ENCODE measurements around the gene TRIM13.
A peak's percentile ranks its signal among the peaks of the same experiment; 100 is the strongest.
"Not testable (repeated sequence)": the region's sequence is repeated elsewhere in the genome, so short reads cannot be mapped to it uniquely, and the experiment has no call there.

Gene TRIM13, protein sequence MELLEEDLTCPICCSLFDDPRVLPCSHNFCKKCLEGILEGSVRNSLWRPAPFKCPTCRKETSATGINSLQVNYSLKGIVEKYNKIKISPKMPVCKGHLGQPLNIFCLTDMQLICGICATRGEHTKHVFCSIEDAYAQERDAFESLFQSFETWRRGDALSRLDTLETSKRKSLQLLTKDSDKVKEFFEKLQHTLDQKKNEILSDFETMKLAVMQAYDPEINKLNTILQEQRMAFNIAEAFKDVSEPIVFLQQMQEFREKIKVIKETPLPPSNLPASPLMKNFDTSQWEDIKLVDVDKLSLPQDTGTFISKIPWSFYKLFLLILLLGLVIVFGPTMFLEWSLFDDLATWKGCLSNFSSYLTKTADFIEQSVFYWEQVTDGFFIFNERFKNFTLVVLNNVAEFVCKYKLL

DNA sequence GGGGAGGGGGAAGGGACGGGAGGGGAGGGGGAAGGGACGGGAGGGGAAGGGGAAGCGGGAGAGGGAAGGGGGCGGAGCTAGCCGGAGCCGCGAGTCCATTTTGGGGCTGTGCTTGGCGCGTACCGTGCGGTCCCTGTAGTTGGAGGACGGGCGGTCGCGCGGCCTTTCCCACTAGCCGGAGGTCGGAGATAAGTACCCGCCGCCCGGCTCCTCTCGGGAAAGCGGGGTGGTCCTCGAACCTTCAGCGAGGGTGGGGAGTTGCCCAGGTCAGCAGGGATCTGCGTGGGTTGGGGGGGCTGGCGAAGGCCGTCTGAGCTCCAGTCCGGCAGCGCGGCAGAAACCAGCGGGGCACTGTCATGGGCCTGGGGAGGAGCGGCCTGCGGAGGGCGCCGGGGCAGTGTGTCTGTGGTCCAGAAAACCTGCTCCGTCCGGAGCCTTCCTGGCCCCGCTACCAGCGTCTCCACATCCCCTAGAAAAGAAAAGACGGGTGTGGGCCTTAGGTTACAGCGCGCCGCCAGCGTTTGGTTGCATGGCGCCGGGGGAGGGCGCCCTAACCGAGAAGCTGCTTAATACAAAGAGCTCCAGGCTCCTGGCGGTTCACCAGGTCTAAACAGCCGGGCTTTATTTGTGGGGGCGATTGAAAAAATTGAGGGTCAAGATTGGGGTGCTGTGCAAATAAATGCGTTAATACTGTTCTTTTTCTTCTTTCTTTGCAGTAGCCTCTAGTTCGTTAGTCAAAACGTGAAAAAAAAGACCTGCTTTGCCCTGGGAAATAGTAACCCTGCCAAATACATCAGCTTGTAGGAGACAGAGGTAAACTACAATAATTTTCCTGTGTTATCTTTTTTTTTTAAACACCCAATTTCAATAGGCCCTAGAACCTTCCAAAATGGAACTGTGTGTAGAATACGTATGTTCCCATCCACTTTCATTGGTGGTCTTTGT, at the start of gene TRIM13:
Gene TRIM13 (plus strand): TSS at position 92 of the 945 bp plus-strand sequence. CDS start 14,899 bp downstream, outside the sequence.
- POLR2A ChIA-PET: interaction anchor here (1.0 to 1.2 kb wide), 5 partner anchors 14 to 1456 kb away, joined by 3 to 6 read pairs (median 4); partner anchors contain the start of gene INTS6
- TF ChIP-seq, protein P1, sequence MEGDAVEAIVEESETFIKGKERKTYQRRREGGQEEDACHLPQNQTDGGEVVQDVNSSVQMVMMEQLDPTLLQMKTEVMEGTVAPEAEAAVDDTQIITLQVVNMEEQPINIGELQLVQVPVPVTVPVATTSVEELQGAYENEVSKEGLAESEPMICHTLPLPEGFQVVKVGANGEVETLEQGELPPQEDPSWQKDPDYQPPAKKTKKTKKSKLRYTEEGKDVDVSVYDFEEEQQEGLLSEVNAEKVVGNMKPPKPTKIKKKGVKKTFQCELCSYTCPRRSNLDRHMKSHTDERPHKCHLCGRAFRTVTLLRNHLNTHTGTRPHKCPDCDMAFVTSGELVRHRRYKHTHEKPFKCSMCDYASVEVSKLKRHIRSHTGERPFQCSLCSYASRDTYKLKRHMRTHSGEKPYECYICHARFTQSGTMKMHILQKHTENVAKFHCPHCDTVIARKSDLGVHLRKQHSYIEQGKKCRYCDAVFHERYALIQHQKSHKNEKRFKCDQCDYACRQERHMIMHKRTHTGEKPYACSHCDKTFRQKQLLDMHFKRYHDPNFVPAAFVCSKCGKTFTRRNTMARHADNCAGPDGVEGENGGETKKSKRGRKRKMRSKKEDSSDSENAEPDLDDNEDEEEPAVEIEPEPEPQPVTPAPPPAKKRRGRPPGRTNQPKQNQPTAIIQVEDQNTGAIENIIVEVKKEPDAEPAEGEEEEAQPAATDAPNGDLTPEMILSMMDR (IDR thresholded peaks at IDR 0.05; ENCODE audit: control extremely low read depth, extremely low read depth, low read depth, missing control alignments): peak; percentile 76
- CTCF ChIA-PET: interaction anchor here (0.7 to 5.1 kb wide), 40 partner anchors 9 to 918 kb away, joined by 3 to 36 read pairs (median 5); partner anchors contain the start of genes KCNRG, KPNA3, RNASEH2B and SPRYD7
- peak; percentile 76 for DNase-seq (ENCODE audit: extremely low spot score)

DNA sequence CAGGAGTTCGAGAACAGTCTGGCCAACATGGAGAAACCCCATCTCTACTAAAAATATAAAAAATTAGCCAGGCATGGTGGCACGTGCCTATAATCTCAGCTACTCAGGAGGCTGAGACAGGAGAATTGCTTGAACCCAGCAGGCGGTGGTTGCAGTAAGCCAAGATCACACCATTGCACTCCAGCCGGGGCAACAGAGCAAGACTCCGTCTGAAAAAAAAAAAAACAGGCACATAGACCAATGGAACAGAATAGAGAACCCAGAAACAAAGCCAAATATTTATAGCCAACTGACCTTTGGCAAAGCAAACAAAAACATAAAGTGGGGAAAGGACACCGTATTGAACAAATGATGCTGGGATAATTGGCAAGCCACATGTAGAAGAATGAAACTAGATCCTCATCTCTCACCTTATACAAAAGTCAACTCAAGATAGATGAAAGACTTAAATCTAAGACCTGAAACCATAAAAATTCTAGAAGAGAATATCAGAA, 48.0 kb upstream of the TRIM13 start:
- not testable (repeated sequence) for DNase-seq (ENCODE audit: extremely low spot score)
- ChIA-PET CTCF (interaction anchor here (1.0 kb wide), 1 partner anchor 11 kb away, joined by 3 read pairs; no protein-coding TSS in a partner anchor), POLR2A (interaction anchor here (0.6 kb wide), 1 partner anchor 24 kb away, joined by 4 read pairs; no protein-coding TSS in a partner anchor)

DNA sequence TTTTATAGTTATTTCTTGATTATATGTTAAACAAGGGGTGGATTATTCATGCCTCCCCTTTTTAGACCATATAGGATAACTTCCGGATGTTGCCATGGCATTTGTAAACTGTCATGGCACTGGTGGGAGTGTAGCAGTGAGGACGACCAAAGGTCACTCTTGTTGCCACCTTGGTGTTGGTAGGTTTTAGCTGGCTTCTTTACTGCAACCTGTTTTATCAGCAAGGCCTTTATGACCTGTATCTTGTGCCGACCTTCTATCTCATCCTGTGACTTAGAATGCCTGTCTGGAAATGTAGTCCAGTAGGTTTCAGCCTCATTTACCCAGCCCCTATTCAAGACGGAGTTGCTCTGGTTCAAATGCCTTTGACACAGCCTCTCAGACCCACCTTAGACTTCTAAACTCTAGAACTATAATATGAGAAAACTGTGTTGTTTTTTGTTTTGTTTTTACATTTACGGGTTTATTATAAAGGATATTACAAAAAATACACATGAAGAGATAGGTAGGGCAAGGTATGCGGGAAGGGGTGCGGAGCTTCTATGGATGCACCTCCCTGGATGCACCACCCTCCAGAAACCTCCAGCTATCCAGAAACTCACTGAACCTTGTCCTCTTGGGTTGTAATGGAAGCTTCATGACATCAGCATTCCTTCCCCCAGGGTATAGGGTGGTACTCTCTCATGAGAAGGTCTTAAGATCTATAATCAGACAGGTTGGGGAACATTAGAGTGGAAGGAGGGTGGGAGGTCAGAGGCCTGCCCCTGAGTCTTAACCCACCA, 44.9 kb upstream of the TRIM13 start:
- TF ChIP-seq, protein P1 (IDR thresholded peaks at IDR 0.05; ENCODE audit: control extremely low read depth, extremely low read depth, low read depth, missing control alignments): no peak
- CTCF ChIA-PET: interaction anchor here (1.0 to 1.4 kb wide), 2 partner anchors 16 to 24 kb away, joined by 3 to 5 read pairs; partner anchors contain the start of gene SPRYD7
- DNase-seq (ENCODE audit: extremely low spot score): no peak
- POLR2A ChIA-PET: no interaction called here

DNA sequence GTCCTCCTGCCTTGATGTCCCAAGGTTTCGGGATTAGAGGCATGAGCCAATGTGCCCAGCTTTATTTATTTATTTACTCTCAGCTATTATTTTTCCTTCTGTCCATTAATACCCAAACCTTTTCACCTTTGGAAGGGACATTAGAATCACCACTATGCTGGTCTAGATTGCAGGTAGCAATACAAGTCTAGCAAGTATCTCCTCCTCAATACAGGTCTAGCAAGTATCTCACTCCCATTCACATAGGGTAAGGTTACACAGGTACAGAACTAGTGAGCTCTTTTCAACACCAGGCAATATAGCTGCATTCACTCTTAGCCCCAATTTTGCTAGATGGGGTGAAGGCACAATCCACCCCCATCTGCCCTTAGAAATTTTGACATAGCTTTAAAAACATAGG, 43.3 kb upstream of the TRIM13 start:
- ChIA-PET CTCF (interaction anchor here (0.8 to 1.9 kb wide), 4 partner anchors 10 to 23 kb away, joined by 3 to 5 read pairs (median 4); partner anchors contain the start of gene SPRYD7), POLR2A (no interaction called here)
- no peak for DNase-seq (ENCODE audit: extremely low spot score)
- TF ChIP-seq, protein P1 (IDR thresholded peaks at IDR 0.05; ENCODE audit: control extremely low read depth, extremely low read depth, low read depth, missing control alignments): no peak

DNA sequence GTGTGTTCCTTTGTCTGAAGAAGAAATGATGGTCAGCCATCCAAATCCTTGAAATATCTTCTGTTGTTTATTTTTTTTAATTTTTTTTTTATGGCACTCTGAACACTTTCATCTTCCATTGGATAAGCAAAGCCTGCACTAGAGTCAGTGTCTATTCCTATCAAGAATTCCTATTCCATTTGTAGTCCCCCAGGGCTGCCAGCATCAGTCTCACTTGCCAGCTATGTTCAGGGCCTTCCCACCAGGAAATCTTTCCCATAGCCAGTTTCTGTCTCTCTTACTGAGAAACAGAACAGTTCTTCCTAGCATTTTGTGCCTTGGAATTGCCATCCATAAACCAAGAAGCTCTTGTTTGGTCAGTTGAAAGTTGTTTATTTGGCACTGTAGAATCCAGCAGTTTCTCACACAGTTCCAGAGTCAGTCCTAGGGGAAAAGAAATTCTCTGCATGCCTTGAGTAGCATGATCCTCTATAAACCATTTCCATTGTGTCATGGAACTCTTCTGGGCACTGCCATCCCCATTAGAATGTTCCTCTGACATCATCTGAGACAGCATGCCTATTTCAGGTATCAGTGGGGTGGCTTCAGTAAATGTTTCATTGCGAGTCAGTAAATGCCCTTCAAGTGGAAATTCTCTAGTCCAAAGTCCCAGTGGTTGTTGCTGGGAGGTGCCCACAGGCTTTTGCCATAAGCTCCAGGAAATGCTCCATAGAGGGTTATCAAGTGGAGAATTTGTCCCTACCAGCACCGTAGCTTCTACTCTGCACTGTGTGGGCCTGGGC, 42.0 kb upstream of the TRIM13 start:
- ChIA-PET POLR2A (no interaction called here), CTCF (interaction anchor here (1.9 kb wide), 1 partner anchor 10 kb away, joined by 5 read pairs; no protein-coding TSS in a partner anchor)
- TF ChIP-seq, protein P1 (IDR thresholded peaks at IDR 0.05; ENCODE audit: control extremely low read depth, extremely low read depth, low read depth, missing control alignments): no peak
- DNase-seq (ENCODE audit: extremely low spot score): no peak

DNA sequence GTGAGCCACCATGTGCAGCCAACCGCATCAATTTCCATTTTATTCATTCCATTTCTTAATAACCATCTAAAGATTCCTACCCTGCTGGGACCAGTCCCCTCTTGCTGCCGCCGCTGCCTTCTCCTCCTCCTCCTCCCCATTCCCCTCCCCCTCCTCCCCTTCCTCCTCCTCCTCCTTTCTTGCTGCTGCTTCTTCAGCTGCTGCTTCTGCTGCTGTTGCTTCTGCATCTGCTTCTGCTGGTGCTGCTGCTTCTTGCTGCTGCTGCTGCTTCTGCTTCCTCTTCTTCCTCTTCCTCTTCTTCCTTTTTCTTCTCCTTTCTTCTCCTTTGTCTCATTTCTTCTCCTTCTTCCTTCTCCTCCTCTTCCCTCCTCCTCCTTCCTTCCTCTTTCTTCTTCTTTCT, 40.7 kb upstream of the TRIM13 start:
- CTCF ChIA-PET: no interaction called here
- TF ChIP-seq, protein P1 (IDR thresholded peaks at IDR 0.05; ENCODE audit: control extremely low read depth, extremely low read depth, low read depth, missing control alignments): no peak
- POLR2A ChIA-PET: no interaction called here
- no peak for DNase-seq (ENCODE audit: extremely low spot score)
